ENCODE results near the gene GPRC5A. TPM values are rescaled to one million over a fixed set of nuclear protein-coding genes. Genes with fewer than 3 reads are reported as not detected.

The GPRC5A gene
- total and polyA plus RNA-seq, 2 of the 13 experiments (the other 11 are each of a cell fraction or from before 2014, with no cell fraction given) = 0.27 to 3.0 TPM

DNA sequence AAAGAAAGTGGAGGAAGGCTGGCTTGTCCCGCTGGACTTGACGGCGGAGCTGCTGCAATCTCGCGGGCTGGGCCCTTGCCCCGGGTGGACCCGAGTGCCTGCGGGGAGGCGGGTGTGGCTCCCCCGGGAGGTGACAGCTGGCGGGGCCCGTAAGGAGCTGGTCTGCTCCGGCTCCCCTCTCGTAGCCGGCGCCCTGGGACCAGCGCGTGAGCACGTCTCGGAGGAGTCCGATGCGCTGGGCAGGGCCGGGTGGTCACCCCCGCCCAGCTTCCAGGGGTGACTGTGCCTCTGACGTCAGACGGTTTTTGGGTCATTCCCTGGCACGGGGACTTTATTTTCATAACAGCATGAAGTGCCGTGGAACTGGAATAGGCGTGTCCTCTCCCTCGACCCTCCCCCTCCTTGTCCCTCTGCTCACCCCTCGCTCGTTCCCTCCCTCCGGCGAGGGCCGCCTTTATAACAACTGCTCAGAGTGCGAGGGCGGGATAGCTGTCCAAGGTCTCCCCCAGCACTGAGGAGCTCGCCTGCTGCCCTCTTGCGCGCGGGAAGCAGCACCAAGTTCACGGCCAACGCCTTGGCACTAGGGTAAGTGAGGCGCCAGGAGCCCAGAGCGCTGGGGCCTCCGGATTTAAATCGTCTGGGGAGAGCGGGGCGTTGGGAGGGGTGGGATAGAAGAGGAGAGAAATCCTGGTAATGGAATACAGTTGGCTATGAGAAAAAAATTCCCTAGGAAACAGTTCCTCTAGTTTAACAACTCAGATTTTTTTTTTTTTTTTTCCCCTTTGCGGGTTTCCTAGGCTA, at the start of gene GPRC5A (continued):
- TF ChIP-seq, protein P1, sequence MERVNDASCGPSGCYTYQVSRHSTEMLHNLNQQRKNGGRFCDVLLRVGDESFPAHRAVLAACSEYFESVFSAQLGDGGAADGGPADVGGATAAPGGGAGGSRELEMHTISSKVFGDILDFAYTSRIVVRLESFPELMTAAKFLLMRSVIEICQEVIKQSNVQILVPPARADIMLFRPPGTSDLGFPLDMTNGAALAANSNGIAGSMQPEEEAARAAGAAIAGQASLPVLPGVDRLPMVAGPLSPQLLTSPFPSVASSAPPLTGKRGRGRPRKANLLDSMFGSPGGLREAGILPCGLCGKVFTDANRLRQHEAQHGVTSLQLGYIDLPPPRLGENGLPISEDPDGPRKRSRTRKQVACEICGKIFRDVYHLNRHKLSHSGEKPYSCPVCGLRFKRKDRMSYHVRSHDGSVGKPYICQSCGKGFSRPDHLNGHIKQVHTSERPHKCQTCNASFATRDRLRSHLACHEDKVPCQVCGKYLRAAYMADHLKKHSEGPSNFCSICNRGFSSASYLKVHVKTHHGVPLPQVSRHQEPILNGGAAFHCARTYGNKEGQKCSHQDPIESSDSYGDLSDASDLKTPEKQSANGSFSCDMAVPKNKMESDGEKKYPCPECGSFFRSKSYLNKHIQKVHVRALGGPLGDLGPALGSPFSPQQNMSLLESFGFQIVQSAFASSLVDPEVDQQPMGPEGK (CRISPR knock-in tag; IDR thresholded peaks at IDR 0.05) = peak; percentile 52
- TF ChIP-seq SP4 (CRISPR knock-in tag; IDR thresholded peaks at IDR 0.05) = no peak
- no peak for TF ChIP-seq ZNF766 (CRISPR knock-in tag; IDR thresholded peaks at IDR 0.05; ENCODE audit: borderline replicate concordance)
- TF ChIP-seq FIP1L1 (IDR thresholded peaks at IDR 0.05; ENCODE audit: borderline replicate concordance, insufficient read depth, low read depth, low read length) = no peak
- no peak for TF ChIP-seq HNRNPUL1 (IDR thresholded peaks at IDR 0.05; ENCODE audit: low read depth, low read length)
- no peak for TF ChIP-seq PAWR (CRISPR knock-in tag; IDR thresholded peaks at IDR 0.05; ENCODE audit: borderline replicate concordance)
- no peak for TF ChIP-seq MED1 (CRISPR knock-in tag; IDR thresholded peaks at IDR 0.05)
- no peak for TF ChIP-seq ZC3H13 (CRISPR knock-in tag; IDR thresholded peaks at IDR 0.05)
- TF ChIP-seq RAD51 (IDR thresholded peaks at IDR 0.05; ENCODE audit: borderline replicate concordance) = no peak
- TF ChIP-seq, protein P2, sequence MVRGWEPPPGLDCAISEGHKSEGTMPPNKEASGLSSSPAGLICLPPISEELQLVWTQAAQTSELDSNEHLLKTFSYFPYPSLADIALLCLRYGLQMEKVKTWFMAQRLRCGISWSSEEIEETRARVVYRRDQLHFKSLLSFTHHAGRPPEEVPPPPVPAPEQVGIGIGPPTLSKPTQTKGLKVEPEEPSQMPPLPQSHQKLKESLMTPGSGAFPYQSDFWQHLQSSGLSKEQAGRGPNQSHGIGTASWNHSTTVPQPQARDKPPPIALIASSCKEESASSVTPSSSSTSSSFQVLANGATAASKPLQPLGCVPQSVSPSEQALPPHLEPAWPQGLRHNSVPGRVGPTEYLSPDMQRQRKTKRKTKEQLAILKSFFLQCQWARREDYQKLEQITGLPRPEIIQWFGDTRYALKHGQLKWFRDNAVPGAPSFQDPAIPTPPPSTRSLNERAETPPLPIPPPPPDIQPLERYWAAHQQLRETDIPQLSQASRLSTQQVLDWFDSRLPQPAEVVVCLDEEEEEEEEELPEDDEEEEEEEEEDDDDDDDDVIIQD (CRISPR knock-in tag; IDR thresholded peaks at IDR 0.05; ENCODE audit: low read depth) = no peak
- no peak for TF ChIP-seq MIER3 (CRISPR knock-in tag; IDR thresholded peaks at IDR 0.05; ENCODE audit: borderline replicate concordance)
- no peak for TF ChIP-seq FOSL2 (CRISPR knock-in tag; IDR thresholded peaks at IDR 0.05)
- TF ChIP-seq, protein P3, sequence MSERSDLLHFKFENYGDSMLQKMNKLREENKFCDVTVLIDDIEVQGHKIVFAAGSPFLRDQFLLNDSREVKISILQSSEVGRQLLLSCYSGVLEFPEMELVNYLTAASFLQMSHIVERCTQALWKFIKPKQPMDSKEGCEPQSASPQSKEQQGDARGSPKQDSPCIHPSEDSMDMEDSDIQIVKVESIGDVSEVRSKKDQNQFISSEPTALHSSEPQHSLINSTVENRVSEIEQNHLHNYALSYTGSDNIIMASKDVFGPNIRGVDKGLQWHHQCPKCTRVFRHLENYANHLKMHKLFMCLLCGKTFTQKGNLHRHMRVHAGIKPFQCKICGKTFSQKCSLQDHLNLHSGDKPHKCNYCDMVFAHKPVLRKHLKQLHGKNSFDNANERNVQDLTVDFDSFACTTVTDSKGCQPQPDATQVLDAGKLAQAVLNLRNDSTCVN (CRISPR knock-in tag; IDR thresholded peaks at IDR 0.05; ENCODE audit: borderline replicate concordance) = no peak
- 0 out of 2 replicates have a peak, but pooled peaks have one; percentile 13 for TF ChIP-seq KDM2A (CRISPR knock-in tag; IDR thresholded peaks at IDR 0.05; ENCODE audit: borderline replicate concordance, low read depth)
- TF ChIP-seq, protein P4, sequence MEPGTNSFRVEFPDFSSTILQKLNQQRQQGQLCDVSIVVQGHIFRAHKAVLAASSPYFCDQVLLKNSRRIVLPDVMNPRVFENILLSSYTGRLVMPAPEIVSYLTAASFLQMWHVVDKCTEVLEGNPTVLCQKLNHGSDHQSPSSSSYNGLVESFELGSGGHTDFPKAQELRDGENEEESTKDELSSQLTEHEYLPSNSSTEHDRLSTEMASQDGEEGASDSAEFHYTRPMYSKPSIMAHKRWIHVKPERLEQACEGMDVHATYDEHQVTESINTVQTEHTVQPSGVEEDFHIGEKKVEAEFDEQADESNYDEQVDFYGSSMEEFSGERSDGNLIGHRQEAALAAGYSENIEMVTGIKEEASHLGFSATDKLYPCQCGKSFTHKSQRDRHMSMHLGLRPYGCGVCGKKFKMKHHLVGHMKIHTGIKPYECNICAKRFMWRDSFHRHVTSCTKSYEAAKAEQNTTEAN (CRISPR knock-in tag; conservative IDR thresholded peaks at IDR 0.05) = no peak
- peak; percentile 74; the same call in 1 of the 2 replicates for TF ChIP-seq ZNF777 (CRISPR knock-in tag; IDR thresholded peaks at IDR 0.05)
- no peak for TF ChIP-seq ATF7 (IDR thresholded peaks at IDR 0.05)
- TF ChIP-seq ATF7 (CRISPR knock-in tag; IDR thresholded peaks at IDR 0.05) = no peak
- TF ChIP-seq STAG1 (CRISPR knock-in tag; IDR thresholded peaks at IDR 0.05) = peak; percentile 18
- TF ChIP-seq ZNF549 (CRISPR knock-in tag; IDR thresholded peaks at IDR 0.05) = no peak
